Measurements from ENCODE around the gene DDR1. TPM values are rescaled to one million over a fixed set of nuclear protein-coding genes. Genes with fewer than 3 reads are reported as not detected.

DDR1 gene
- total RNA-seq, 1 experiment from 2014 or later = 258 TPM

GRCh38 chr6:30835576-30835975, 48.7 kb upstream of the DDR1 start:
- Histone ChIP-seq H3K23me2 (ENCODE audit: insufficient read length, low read depth, low read length, poor library complexity, severe bottlenecking) (no peaks in the 10 kb centered on the region), H3K9ac (ENCODE audit: extremely low read depth, insufficient read length, low read length) (no peak overlapping the region), H3T11ph (ENCODE audit: low read length) (no peak overlapping the region), H2BK120ac (ENCODE audit: low read depth, low read length, poor library complexity, severe bottlenecking) (no peak overlapping the region), H4K5ac (ENCODE audit: insufficient read length, low read depth, low read length) (no peak overlapping the region), H3K27me3 (ENCODE audit: insufficient read depth, low read length) (no peaks in the 10 kb centered on the region; the same call in 1 of the 2 replicates), H3K4me1 (ENCODE audit: insufficient read depth, low read length) (peaks cover 4% of the 10 kb centered on the region; the same call in 1 of the 2 replicates), H2BK5ac (ENCODE audit: insufficient read length, low read length) (no peak overlapping the region), H3K14ac (ENCODE audit: insufficient read depth, low read length) (no peak overlapping the region), H3K56ac (ENCODE audit: insufficient read length, low read depth, low read length) (no peak overlapping the region), H4K8ac (replicated peaks; ENCODE audit: insufficient read length, low read depth, low read length) (no peak overlapping the region), H3K23ac (ENCODE audit: insufficient read length, low read depth, low read length) (no peak overlapping the region), H3K4ac (ENCODE audit: low read depth, low read length) (no peak overlapping the region), H3K4me2 (ENCODE audit: insufficient read depth, insufficient read length, low read length) (no peak overlapping the region), H3K18ac (ENCODE audit: insufficient read length, low read depth, low read length) (no peak overlapping the region), H3K79me1 (ENCODE audit: insufficient read depth, low read depth, low read length, poor library complexity, severe bottlenecking) (no peaks in the 10 kb centered on the region), H3K79me2 (ENCODE audit: insufficient read depth, low read length) (no peaks in the 10 kb centered on the region), H3K27ac (ENCODE audit: insufficient read length, low read depth, low read length) (no peak overlapping the region), H4K20me1 (ENCODE audit: control insufficient read depth, insufficient read depth, insufficient read length) (no peaks in the 10 kb centered on the region), H2AK5ac (ENCODE audit: insufficient read length, low read length) (no peak overlapping the region), H2BK15ac (ENCODE audit: low read depth, low read length) (no peak overlapping the region), H2AFZ (ENCODE audit: low read length) (no peak overlapping the region), H2BK12ac (ENCODE audit: insufficient read length, low read depth, low read length) (no peak overlapping the region), H3K9me3 (ENCODE audit: control insufficient read depth, low read depth, low read length) (no peaks in the 10 kb centered on the region), H2BK20ac (ENCODE audit: low read depth, low read length, poor library complexity, severe bottlenecking) (no peak overlapping the region), H4K91ac (ENCODE audit: insufficient read length, low read depth, low read length) (no peak overlapping the region)
- WGBS (ENCODE audit: extremely low coverage, insufficient read length, low lambda C conversion rate) = no CpG with 5 or more reads among the region's 3 CpGs
- H3K36me3 Mint-ChIP-seq (ENCODE audit: insufficient read depth in 1 of 3, low read depth in 3 of 3) = peaks cover 31 to 40% (median 39%) of the 10 kb centered on the region in 3 experiments
- H3K27ac Mint-ChIP-seq = no peak overlapping the region
- H3K9me3 Mint-ChIP-seq = peaks cover 18 to 31% of the 10 kb centered on the region in 2 experiments
- no peak for DNase-seq
- peaks cover 21 to 25% of the 10 kb centered on the region in 2 experiments for H3K4me1 Mint-ChIP-seq
- no peak overlapping the region for H3K4me3 Mint-ChIP-seq
- H3K27me3 Mint-ChIP-seq (ENCODE audit: low read depth) = no peaks in the 10 kb centered on the region
- no peak for TF ChIP-seq CTCF (conservative IDR thresholded peaks at IDR 0.05)

Data from H9 (cell line).